ENCODE measurements around the gene TREML1. TPM values are rescaled to one million over a fixed set of nuclear protein-coding genes. Genes with fewer than 3 reads are reported as not detected.

The TREML1 gene
- total and polyA plus RNA-seq, 2 donors (not counting 1 experiment from before 2014, with no cell fraction given): not detected

DNA sequence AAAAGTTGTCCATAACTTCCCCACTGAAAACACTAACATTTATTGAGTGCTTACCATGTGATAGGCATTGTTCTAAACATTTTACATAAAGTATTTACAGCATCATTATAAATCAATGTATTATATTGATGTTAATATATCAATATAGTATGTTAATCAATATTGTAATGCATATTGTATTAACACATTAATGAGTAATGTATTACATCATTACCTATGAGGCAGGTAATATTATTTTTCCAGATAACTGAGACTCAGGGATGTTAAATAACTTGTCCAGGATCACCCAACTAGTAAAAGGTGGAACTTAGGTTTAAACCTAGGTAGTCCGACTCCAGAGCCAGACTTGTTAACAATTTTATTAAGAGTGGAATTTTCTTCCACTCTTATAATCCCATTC, 20.9 kb upstream of the TREML1 start:
- H3K9ac ChIP-seq (ENCODE audit: insufficient read depth, low read length): no peak overlapping the region
- no peaks in the 10 kb centered on the region for H4K20me1 ChIP-seq (ENCODE audit: control insufficient read depth, extremely low read depth, insufficient read depth, low read length)
- no peak overlapping the region for H3K4me3 ChIP-seq (replicated peaks in 1 of 4; ENCODE audit: control extremely low read depth in 1 of 4, insufficient read depth in 1 of 4, low read depth in 3 of 4, low read length in 4 of 4)
- H3K4me2 ChIP-seq (ENCODE audit: extremely low read depth, insufficient read depth, low read length): no peak overlapping the region
- no peaks in the 10 kb centered on the region for H3K4me1 ChIP-seq (ENCODE audit: control insufficient read depth, extremely low read depth, insufficient read depth, low read length)
- no peak overlapping the region for H3K27ac ChIP-seq (ENCODE audit: insufficient read depth, low read length)
- no peaks in the 10 kb centered on the region for H3K36me3 ChIP-seq (ENCODE audit: control insufficient read depth, insufficient read depth, low read length)
- no peak overlapping the region for H2AFZ ChIP-seq (ENCODE audit: low read length)
- DNase-seq (ENCODE audit: low read depth in 2 of 2): no peak
- H3K79me2 ChIP-seq (ENCODE audit: control insufficient read depth, insufficient read depth, low read length): no peaks in the 10 kb centered on the region
- TF ChIP-seq CTCF (conservative IDR thresholded peaks at IDR 0.05 in 1 of 2, IDR thresholded peaks at IDR 0.05 in 1 of 2; ENCODE audit: low read depth in 1 of 2, low read length in 2 of 2) (no peak), EZH2 (IDR thresholded peaks at IDR 0.05; ENCODE audit: low read length, missing control alignments) (no peak)
- H3K27me3 ChIP-seq (ENCODE audit: control insufficient read depth, insufficient read depth, low read length): no peaks in the 10 kb centered on the region
- H3K9me3 ChIP-seq (ENCODE audit: control insufficient read depth, insufficient read depth, low read depth, low read length): no peaks in the 10 kb centered on the region

GRCh38 chr6:41174610-41175009, 20.5 kb upstream of the TREML1 start:
- Histone ChIP-seq H3K9ac (ENCODE audit: insufficient read depth, low read length) (no peak overlapping the region), H3K36me3 (ENCODE audit: control insufficient read depth, insufficient read depth, low read length) (no peaks in the 10 kb centered on the region), H2AFZ (ENCODE audit: low read length) (no peak overlapping the region), H3K4me3 (replicated peaks in 1 of 4; ENCODE audit: control extremely low read depth in 1 of 4, insufficient read depth in 1 of 4, low read depth in 3 of 4, low read length in 4 of 4) (no peak overlapping the region), H3K9me3 (ENCODE audit: control insufficient read depth, insufficient read depth, low read depth, low read length) (no peaks in the 10 kb centered on the region), H3K79me2 (ENCODE audit: control insufficient read depth, insufficient read depth, low read length) (no peaks in the 10 kb centered on the region), H4K20me1 (ENCODE audit: control insufficient read depth, extremely low read depth, insufficient read depth, low read length) (no peaks in the 10 kb centered on the region), H3K27ac (ENCODE audit: insufficient read depth, low read length) (no peak overlapping the region), H3K4me1 (ENCODE audit: control insufficient read depth, extremely low read depth, insufficient read depth, low read length) (no peaks in the 10 kb centered on the region), H3K27me3 (ENCODE audit: control insufficient read depth, insufficient read depth, low read length) (no peaks in the 10 kb centered on the region), H3K4me2 (ENCODE audit: extremely low read depth, insufficient read depth, low read length) (no peak overlapping the region)
- no peak for TF ChIP-seq EZH2 (IDR thresholded peaks at IDR 0.05; ENCODE audit: low read length, missing control alignments)
- no peak for TF ChIP-seq CTCF (conservative IDR thresholded peaks at IDR 0.05 in 1 of 2, IDR thresholded peaks at IDR 0.05 in 1 of 2; ENCODE audit: low read depth in 1 of 2, low read length in 2 of 2)
- DNase-seq (ENCODE audit: low read depth in 2 of 2): no peak

GRCh38 chr6:41171908-41172307, 17.8 kb upstream of the TREML1 start:
- no peaks in the 10 kb centered on the region for H3K9me3 ChIP-seq (ENCODE audit: control insufficient read depth, insufficient read depth, low read depth, low read length)
- H4K20me1 ChIP-seq (ENCODE audit: control insufficient read depth, extremely low read depth, insufficient read depth, low read length): no peaks in the 10 kb centered on the region
- no peaks in the 10 kb centered on the region for H3K4me1 ChIP-seq (ENCODE audit: control insufficient read depth, extremely low read depth, insufficient read depth, low read length)
- no peak overlapping the region for H3K27ac ChIP-seq (ENCODE audit: insufficient read depth, low read length)
- no peaks in the 10 kb centered on the region for H3K27me3 ChIP-seq (ENCODE audit: control insufficient read depth, insufficient read depth, low read length)
- no peak for TF ChIP-seq CTCF (conservative IDR thresholded peaks at IDR 0.05 in 1 of 2, IDR thresholded peaks at IDR 0.05 in 1 of 2; ENCODE audit: low read depth in 1 of 2, low read length in 2 of 2)
- TF ChIP-seq EZH2 (IDR thresholded peaks at IDR 0.05; ENCODE audit: low read length, missing control alignments): no peak
- no peak for DNase-seq (ENCODE audit: low read depth in 2 of 2)
- H2AFZ ChIP-seq (ENCODE audit: low read length): no peak overlapping the region
- H3K36me3 ChIP-seq (ENCODE audit: control insufficient read depth, insufficient read depth, low read length): no peaks in the 10 kb centered on the region
- H3K4me2 ChIP-seq (ENCODE audit: extremely low read depth, insufficient read depth, low read length): no peak overlapping the region
- no peaks in the 10 kb centered on the region for H3K79me2 ChIP-seq (ENCODE audit: control insufficient read depth, insufficient read depth, low read length)
- no peak overlapping the region for H3K4me3 ChIP-seq (replicated peaks in 1 of 4; ENCODE audit: control extremely low read depth in 1 of 4, insufficient read depth in 1 of 4, low read depth in 3 of 4, low read length in 4 of 4)
- H3K9ac ChIP-seq (ENCODE audit: insufficient read depth, low read length): no peak overlapping the region
